Stimulated activated CD8-positive, alpha-beta memory T cell treated with anti-CD3 and anti-CD28 coated beads, Interleukin-4, amount 100 ng/mL, for 48 hours (primary cell): ENCODE measurements around the gene MAP3K9.
"Not testable (repeated sequence)": the region's sequence is repeated elsewhere in the genome, so short reads cannot be mapped to it uniquely, and the experiment has no call there.

Source experiments
- DNase-seq: peaks from one replicate; pipeline ENCODE4 v3.0.0-alpha.2; 2020

Gene MAP3K9

DNA sequence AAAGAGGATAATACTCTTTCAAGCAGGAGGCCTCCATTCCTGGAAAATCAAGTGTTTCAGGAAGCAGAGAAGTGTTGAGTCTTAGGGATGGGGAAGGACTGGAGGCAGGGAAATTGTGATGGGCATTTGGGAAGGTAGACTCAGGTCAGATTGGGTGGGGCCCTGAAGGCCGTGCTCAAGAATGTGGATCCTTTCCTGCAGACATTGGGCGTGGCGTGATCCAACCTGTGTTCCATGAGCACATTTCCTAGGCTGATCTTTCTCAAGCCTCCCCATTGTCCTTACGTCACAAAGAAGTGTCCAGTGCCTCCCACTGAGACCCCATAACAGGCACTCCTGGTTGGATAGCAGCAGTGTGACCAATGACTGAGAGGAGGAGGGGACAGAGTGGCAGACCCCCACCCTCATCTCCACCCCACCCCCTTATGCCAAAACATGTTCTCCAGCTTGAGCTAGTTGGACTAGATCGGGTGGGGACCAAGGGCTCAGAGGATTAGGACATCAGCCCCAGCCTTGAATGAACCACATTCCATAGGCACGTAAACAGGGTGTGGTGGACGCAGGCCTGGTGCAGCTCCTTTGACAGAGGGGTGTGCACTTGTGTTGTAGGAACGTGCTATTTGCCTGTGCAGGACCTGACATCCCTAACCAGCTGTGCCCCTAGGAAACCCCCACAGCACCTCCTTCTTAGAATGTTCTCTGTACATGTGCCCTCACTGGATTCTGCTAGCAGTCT, 90.8 kb downstream of the MAP3K9 start:
- no peak for DNase-seq

DNA sequence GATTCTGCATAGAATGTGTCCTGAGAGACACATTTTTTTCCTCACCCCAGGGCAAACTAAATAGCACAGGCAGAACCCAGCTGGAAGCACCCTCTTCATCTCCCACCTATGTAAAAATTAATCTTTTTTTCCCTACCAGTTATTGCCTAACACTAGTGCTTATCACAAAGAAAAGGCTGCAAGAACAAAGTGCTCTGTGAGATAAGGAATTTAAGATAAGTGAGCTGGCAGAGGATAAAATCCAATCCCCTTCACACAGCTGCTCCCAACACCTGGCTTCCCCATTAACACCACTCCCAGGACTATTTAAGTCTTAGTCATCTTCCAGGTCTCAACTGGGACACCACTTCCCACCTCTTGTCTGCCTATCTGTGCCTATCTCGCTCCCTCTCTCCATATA, 92.4 kb downstream of the MAP3K9 start:
- no peak for DNase-seq

DNA sequence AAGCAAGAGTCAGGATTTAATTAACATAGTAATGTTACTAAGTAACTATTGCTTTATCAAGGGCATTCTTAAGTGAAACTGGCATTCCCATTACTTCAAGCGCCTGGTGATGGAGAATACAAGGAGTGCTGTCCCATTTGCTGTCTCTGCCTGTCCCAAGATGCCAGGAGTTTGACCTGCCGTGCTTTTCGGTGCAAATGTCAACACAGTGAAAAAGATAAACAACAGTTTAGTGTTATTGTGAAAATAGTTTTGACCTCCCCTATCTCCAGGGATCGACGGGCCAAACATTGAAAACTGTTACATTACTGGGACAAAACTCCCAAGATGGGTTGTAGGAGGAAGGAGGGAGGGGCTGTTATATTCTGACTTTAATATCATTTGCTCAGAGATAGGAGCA, 92.8 kb downstream of the MAP3K9 start:
- no peak for DNase-seq

DNA sequence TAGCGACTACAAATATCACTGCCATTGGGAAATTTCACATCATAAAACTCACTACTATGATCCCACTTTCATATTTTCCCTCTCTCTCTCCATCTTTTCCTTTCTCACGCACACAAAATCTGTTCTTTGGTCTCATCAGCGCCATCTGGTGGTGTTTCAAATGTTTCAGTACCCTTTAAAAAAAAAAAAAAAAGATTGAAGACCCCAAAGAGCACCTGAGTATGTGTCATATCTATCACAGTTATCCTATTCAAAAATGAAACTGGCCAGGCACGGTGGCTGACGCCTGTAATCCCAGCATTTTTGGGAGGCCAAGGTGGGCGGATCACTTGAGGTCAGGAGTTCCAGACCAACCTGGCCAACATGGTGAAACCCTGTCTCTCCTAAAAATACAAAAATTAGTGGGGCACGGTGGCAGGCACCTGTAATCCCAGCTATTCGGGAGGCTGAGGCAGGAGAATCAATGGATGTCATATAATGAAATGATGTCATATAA, 95.2 kb downstream of the MAP3K9 start:
- DNase-seq: peak; percentile 67

DNA sequence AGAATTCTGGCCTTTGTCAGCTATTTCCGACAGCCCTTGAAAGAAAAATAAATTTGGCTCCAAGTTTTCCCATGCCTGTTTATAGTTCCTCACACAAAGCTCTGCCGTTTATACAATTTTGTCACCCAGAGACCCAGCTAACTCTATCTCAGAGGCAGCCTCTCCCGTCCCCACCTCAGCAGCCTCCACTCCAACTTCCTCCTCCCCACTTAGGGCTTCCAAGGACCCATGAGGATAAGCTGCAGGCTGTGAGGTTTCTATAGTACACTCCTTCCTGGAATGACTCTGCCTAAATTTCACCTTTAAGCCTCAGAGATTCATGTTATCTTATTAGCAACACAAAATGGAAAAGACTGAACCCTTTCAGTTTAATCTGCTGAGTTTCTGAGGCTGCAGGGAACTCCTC, 95.8 kb downstream of the MAP3K9 start:
- DNase-seq: no peak

DNA sequence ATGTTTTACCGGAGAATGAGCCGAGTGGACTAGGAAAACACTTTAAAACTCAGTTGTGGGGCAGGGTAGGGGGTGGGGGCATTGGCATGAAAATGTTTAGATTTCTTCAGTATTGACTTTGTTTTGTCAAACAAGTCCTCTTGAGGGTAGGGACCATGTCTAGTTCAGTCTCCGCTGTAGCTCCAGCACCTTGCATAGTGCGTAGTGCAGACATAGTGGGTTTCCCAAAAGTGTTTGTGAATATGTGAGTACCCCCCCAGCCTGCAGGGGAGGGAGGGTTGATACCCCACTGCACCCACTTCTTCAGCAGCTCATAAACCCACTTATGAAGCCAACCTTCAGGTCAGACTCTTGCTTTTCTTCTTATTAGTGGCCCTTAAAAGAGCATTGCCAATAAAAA, 96.2 kb downstream of the MAP3K9 start:
- DNase-seq: no peak

DNA sequence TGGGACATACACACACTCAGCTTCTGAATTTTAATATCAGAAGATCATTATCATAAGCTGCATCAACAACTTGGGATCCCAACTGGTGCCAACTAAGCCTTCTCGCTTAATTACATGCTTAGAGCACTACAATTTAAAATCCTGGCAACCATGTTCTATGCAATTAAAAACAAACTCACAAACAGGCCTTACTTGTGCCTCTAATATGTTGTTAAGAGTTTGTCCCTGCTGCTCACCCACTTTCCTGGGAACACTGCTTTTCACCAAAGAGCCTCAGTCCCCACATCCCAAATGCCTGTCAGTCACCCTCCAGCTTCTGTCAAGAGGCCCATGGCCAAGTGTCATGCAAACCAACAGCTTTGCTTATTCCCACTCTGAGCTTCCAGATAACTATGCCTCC, 97.9 kb downstream of the MAP3K9 start:
- DNase-seq: no peak

DNA sequence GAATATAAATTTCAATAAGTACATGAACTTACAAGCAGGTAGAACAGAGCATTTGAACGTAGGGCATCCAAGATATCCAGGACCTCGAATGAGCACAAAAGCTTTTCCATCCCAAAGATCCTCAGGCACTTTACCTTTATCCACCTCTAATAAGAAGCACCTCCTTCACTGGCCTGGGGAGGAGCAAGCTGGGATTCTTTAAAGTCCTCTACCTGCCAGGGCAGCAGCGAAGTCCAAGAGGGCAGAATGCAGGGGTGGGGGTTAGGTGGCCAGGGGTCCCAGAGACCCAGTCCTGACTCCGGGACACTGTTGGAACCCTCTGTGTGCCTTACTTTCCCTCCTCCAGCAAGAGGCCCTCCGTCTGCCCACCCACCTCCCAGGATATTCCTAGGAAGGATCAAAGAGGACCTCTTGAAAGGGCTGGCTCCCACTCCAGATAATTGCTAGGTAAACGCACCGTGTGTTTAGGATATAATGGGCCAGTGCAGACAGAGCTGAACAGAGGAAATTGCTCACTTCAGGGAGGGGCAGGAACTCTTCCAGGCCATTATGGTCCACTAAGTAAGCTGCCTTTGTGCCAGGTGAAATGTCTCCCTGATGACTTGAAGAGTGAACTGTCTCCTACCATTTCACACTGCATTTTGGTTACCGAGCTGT, 99.5 kb downstream of the MAP3K9 start:
- DNase-seq: no peak

DNA sequence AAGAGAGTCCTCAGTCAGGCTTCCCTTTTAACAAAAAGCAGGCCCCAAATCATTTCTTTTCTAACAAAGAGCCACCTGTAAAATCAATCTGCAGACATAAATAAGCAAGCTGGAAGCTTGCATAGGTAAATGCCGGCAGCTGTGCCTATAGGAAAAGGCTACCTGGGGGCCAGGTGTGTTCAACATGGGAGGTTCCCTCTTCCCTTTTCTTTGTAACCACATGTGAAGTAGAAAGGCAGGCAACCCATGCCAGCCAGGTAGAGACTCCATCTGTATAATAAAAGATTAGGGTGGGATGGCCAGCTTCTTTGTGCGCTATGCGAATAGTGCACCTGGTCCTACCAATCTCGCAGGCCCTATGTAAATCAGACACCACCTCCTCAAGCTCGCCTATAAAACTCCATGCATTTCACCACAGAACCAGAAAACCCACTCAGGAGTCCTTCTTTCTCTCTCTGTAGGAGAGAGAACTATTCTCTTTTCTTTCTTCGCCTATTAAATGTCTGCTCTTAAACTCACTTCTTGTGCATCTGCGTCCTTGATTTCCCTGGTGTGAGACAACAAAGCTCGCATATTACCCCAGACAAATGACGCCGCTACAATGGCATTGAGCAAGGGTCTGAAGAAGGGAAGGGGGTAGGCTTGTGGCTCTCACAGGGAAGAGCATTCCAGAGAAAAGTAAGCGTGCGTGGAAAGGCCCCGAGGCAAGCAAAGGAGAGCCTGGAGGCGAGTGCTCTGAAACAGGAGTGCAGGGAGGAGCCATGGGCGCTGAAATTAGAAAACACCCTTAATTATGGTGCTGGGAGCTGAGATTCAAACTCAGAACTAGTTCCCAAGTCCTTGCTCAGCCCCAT, 100.4 kb downstream of the MAP3K9 start:
- DNase-seq: no peak

DNA sequence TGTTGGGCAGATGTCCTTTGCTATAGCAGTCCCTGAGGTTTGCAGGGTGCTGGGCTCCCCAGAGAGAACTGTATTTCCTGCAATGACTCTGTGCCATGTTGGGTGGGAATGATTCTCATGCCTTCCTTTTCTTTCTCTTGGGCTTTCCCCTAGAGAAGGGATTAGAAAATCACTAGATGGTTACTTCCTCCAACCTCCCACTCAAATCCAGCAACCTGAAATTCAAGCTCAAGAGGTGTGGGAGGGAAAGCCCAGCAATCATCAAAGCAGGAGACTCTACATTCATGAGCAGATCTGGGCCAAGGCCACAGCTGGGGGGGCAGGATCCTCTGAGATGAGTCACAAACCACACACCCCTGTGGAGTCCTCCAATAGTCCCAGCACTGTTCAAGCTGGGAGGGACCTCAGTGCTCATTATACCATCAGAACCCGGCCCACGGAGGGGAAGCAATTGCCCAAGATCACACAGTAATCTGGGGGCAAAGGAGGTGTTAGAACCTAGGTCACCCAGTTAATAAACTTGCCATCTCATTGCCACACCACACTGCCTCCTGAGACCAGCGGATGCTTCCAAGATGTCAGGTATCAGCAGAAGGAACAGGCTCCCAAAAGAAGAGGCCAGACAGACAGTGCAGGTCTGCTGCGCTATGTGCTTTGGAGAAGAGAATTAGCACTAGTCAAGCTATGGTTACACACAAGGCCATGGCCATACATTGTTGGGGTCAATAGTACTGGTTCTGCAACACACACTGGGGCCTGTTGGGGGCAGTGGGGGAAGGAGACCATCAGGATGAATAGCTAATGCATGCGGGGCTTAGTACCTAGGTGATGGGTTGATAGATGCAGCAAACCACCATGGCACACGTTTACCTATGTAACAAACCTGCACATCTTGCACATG, 101.9 kb downstream of the MAP3K9 start:
- DNase-seq: peak; percentile 29

DNA sequence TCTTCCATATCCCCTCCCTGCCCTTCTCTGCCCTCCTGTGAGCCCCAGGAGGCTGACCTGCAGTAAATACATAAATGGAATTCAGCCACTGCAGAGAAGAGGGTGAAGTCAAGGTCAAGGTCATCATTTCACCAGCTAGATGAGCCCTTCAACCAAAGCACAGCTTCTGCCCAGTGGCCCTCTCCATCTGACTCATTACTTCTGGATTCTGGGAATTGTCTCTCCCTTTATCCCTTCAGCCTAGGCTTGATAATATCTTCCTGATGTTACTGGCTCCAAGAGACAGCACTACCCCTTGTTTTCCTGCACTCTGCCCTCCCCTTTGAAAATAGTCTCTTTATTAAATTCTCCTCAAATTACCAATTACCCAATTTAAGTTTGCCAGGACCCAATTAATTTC, 103.1 kb downstream of the MAP3K9 start:
- DNase-seq: no peak

DNA sequence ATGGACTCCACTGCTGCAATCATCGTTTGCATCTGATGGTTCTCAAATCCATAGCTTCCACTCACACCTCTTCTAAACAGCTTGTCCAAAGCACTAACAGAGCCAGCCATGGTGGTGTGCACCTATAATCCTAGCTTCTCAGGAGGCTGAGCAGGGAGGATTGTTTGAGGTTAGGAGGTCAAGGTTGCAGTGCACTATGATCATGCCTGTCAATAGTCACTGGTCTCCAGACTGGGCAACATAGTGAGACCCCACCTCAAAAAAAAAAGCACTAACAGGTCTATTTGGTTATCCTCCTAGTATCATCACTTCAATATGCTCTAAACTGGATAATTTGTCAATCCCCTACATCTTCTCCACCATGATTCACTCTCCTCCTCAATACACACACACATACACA, 104.4 kb downstream of the MAP3K9 start:
- no peak for DNase-seq

DNA sequence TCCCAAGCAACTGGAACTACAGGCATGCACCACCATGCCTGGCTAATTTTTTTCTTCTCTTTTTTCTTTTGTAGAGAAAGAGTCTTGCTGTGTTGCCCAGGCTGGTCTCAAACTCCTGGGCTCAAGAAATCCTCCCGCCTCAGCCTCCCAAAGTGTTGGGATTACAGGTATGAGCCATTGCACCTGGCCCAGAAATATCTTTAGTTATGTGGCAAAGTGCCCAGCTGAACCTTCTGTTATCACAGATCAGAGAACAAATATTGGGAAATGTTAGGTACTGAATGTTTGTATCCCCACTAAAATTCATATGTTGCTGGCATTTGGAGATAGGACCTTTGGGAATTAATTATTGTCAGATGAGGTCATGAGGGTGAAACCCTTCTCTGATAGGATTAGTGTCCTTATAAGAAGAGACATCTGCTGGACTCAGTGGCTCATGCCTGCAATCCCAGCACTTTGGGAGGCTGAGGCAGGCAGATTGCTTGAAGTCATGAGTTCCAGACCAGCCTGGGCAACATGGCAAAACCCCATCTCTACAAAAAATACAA, 105.6 kb downstream of the MAP3K9 start:
- DNase-seq: not testable (repeated sequence)

DNA sequence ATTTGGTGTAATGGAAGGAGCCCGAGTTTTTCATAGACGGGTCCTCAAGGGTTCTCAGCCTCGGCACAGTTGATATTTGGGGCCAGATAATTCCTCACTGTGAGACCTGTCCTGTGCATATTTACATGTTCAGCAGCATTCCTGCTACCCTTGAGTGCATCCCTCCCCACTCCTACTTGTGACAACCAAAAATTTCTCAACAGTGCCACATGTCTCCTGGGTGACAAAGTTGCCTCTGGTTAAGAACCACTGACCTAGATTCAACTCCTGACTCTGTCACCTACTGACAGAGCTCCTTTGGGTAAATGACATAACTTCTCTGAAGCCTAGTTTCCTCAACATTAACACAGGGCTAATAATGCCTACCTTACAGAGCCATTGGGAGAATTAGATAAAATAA, 107.2 kb downstream of the MAP3K9 start:
- DNase-seq: no peak

DNA sequence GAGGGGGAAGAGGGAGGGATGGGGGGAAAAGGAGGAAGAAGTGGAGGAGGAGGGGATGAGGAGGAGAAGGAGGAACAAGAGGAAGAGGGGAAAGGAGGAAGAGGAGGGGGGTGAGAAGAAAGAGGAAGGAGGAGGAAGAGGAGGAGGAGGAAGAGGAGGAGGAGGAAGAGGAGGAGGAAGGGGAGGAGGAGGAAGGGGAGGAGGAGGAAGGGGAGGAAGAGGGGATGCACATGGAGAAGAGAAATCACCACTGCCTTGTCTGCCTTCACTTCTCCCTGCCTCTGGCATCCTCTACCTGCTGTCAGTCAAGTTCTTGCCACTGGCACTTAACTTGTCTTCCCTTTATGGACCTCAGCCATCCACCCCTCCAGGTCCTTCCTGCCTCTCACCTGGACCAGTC, 107.7 kb downstream of the MAP3K9 start:
- DNase-seq: no peak

DNA sequence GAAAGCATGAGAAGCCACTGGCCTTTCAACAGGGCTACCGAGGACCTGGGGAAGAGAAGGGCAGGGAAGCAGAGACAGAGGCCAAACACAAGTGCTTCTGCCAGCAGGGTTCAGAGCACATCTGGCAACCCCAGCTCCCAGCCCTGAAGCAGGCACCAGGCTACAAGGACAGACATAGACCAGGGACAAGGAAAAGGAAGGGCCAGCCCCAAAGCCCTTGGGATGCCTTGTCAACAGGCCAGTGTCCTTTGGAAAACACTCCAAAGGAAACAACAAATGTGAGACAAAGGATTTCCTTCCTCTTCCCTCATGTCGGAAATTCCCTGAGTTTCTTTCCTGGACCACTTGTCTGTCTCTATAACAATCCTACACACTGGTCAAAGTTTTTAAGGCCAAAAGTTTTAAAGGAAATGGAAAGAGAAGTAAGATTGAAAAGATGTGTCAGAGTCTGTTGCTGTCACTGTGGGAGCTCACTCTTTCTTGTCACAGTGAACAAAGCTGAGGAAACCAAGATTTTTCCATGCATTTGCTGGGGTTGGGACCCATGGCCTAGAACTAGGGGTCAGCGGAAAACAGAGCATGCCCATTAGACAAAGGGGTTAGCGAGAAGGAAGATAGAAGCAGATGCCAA, 108.2 kb downstream of the MAP3K9 start:
- DNase-seq: no peak

DNA sequence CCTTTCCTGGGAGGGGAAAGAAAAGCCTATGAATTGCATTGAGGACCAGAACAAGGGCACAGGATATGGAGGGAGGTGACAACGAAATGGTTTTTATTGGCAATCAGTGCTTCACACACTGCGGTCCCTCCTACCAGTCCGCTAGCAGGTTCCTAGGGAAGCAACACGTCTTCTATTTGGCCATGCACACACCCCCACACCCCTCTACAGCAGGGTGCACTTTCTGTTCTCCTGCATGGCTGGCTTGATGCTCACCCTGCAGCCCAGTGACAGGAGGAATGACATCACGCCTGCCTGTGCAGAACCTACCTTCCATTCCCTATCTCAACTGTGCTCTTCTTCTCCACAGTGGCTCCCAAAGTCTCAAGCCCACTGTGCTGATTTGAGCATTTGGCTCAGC, 109.7 kb downstream of the MAP3K9 start:
- no peak for DNase-seq

DNA sequence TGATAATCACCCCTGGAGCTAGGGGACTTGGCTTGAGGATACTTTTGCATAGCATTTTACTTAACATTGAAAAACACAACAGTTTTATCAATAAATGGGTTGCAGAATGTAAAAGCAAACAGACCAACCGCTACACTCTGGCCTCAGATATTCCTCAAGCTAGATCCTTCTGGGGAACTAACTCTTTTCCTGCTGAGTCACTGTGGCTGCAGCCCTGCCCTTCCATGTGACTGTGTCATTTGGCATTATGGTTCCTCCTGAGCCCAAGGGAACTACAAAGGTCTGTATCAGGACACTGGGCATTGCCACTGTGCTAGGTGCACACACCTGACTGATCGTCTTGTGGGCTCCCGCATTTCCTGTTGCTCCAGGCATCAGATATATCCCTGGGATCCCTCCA, 111.0 kb downstream of the MAP3K9 start:
- DNase-seq: no peak

DNA sequence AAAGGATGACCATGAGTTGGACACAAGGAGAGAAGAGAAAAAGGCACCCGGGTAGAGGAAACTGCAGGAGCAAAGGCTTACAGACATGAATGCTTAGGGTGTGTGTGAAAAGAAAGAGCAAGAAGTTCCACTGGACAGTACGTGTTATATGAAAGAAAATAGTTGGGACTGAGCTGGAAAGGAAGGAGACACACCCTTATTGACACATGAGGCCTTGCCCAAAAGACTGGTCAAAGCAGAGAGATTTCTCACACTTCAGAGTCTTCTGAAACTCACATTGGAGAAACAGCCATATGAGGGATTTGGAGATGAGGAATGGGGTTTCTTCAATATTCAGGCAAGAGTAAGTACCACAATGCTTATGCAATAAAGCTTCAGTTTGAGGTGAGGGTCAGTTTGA, 111.6 kb downstream of the MAP3K9 start:
- no peak for DNase-seq

DNA sequence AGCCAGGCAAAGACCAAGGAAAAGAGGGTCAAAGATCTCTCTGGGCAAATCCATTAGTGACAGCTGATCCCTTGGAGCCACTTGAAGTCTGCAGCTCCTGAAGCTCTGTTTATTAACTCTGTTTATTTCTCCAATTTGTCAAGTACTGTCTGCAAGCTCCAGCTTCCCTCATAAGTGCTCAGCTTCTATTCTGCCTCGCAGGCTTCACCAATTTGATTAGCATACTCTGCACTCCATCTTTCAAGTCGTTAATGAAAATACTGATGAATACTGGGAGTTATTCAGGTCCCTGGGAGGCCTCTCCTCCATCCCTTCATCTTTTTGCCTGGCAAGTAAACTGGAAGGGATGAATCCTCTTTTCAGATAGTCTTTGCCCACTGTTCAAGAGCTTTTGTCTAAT, 113.3 kb downstream of the MAP3K9 start:
- DNase-seq: no peak

DNA sequence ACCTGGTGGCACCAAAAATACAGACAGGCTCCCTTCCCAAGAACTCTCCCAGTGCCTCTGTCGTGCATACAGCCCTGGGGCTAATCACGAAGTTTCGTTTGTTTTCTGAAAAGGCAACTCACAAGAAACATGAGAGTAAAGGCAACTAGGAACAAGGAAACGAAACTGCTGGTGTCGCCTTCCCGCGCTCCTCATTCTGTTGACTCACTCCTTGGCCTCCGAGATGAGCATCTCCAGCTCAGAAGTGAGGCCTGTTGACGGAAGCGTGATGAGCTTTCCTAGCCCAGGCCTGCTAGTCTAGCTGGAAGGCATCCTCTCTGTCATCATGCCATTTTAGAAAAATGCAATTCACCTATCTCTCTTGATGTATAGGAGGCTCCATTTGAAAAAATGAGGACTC, 117.1 kb downstream of the MAP3K9 start:
- DNase-seq: no peak
